Upper lobe of left lung (tissue), 6 donors: Measurements from ENCODE around the gene PHF21A. TPM values are rescaled to one million over a fixed set of nuclear protein-coding genes. Genes with fewer than 3 reads are reported as not detected.

ENCODE experiments used
- ATAC-seq, 2 donors: fragments of 200-7000 bp; cut with Tn5 transposase; one replicate each; pipeline ENCODE4 v1.9.1; 2022; ENCODE audit warnings: mild to moderate bottlenecking in 2 of 2, moderate library complexity in 2 of 2; ENCODE audit not compliant: low FRiP score in 2 of 2
- DNase-seq, 2 donors: peaks; one replicate each; pipeline ENCODE4 v3.0.0-alpha.2; 2019 to 2020
- H3K27ac ChIP-seq, 4 donors: fragments of 200-600 bp; sonication (generic); one replicate each; pipeline ENCODE4 v1.5.1; 2016 to 2019
- H3K27me3 ChIP-seq, 4 donors: fragments of 200-600 bp; sonication (generic); one replicate each; pipeline ENCODE4 v1.5.1; 2017 to 2019
- H3K36me3 ChIP-seq, 4 donors: fragments of 200-600 bp; sonication (generic); one replicate each; pipeline ENCODE4 v1.5.1; 2016 to 2019
- H3K4me1 ChIP-seq, 4 donors: fragments of 200-600 bp; sonication (generic); one replicate each; pipeline ENCODE4 v1.5.1; 2018 to 2019
- H3K4me3 ChIP-seq, 4 donors: fragments of 200-600 bp; sonication (generic); one replicate each; pipeline ENCODE4 v1.5.1; 2017 to 2019; ENCODE audit warnings: mild to moderate bottlenecking in 2 of 4, moderate library complexity in 1 of 4
- H3K9me3 ChIP-seq, 4 donors: fragments of 200-600 bp; sonication (generic); one replicate each; pipeline ENCODE4 v1.5.1; 2018 to 2019
- EP300 ChIP-seq, 4 donors: sonication (generic); formaldehyde crosslinking; IDR thresholded peaks; one replicate each; pipeline ENCODE4 v1.5.1; 2017; ENCODE audit warnings: antibody characterized with exemption in 4 of 4, control low read depth in 2 of 4
- POLR2A ChIP-seq, 4 donors: fragments of 450-650 bp; IDR thresholded peaks; one replicate each; pipeline ENCODE4 v1.5.1; 2016 to 2017; ENCODE audit warnings: antibody characterized with exemption in 4 of 4, mild to moderate bottlenecking in 2 of 4
- POLR2AphosphoS5 ChIP-seq, 2 donors: sonication (generic); formaldehyde crosslinking; IDR thresholded peaks; one replicate each; pipeline ENCODE4 v1.5.1; 2017; ENCODE audit warnings: antibody characterized with exemption in 2 of 2
- WGBS, 2 donors: methylation state at CpG; one replicate each; pipeline ENCODE4 v1.1.5; 2017 to 2018; 5-methylcytosine and 5-hydroxymethylcytosine counted together
- total RNA-seq, 6 donors: library from RNA; depleted of rRNA in 4 of 6; stranded (reverse); fragments of >200 nt in 4 of 6; gene quantifications; one replicate each; pipeline versions ENCODE4 v1.1.0 to v1.2.1, GENCODE V29; 2016 to 2021
- TF ChIP-seq, protein P1 (sequence below), 6 experiments: fragments of 450-650 bp in 4 of 6; fragments of 200-600 bp in 2 of 6; sonication (generic) in 2 of 6; IDR thresholded peaks; one replicate each; pipeline ENCODE4 v1.5.1; 2016 to 2019; ENCODE audit warnings: antibody characterized with exemption in 6 of 6
- donor health status: DM: no; HTN: no; CAD: no; lungs with moderate emphysema.
- donor health status: DM: no; HTN: yes; CAD: no; lungs with severe emphysema.

Gene PHF21A
- total RNA-seq, 6 donors from 2014 or later: 21.1 to 99.5 (median 52.2) TPM

DNA sequence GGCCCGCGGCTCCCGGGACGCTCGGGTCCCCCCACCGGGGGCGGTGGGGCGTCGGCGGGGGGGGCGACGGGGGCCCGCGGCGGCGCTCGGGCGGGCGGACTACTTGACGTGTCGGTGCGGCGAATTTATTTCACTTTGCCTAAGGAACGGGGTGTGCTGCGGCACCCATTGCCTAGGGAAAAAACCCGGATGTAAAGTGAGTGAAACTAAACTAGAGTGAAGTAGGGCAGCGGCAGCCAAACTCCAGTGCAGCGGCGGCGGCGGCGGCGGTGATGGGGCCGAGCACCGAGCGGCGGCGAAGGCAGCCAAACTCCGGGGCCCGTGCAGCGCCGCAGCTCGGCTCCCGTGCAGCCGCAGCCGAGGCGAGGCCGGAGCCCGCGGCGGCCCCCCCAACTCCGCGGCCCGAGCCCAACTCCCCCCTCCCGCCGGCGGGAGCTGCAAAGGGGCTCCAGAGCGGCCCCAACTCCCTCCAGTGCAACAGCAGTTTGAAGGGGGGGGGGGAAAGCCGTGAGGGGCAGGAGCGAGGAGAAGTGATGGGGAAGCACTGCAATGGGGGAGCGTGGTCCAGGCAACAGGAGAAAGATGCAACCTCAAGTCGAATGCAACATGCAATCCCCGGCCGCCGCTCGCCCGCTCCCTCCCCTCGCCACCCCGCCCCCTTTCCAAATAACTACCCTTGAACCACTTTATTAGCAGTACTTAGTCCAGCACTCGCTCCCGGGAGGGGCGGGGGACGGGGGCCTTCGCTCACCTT is 647 bp upstream of the PHF21A start:
- DNase-seq: peak; percentile 84 to 94
- WGBS, 2 donors: 0% methylated on average over 28 to 37 of the region's 74 CpGs

GRCh38 chr11:46120346-46121300 is 631 bp downstream of the PHF21A start:
- Histone ChIP-seq H3K4me3 (peak overlapping the region; percentile 72 to 96 (median 94)), H3K9me3 (no peaks in the 10 kb centered on the region), H3K36me3 (no peaks in the 10 kb centered on the region), H3K4me1 (peaks cover 36 to 42% (median 40%) of the 10 kb centered on the region in 4 donors), H3K27me3 (no peaks in the 10 kb centered on the region), H3K27ac (peak overlapping the region; percentile 92 to 98 (median 93))
- DNase-seq (peak; percentile 45 to 87), ATAC-seq (peak; percentile 74 to 80)
- TF ChIP-seq POLR2A (IDR thresholded peaks at IDR 0.05) (no peak), POLR2AphosphoS5 (IDR thresholded peaks at IDR 0.05) (peak in 1 of 2 donors; percentile 5)
- TF ChIP-seq, protein P1, sequence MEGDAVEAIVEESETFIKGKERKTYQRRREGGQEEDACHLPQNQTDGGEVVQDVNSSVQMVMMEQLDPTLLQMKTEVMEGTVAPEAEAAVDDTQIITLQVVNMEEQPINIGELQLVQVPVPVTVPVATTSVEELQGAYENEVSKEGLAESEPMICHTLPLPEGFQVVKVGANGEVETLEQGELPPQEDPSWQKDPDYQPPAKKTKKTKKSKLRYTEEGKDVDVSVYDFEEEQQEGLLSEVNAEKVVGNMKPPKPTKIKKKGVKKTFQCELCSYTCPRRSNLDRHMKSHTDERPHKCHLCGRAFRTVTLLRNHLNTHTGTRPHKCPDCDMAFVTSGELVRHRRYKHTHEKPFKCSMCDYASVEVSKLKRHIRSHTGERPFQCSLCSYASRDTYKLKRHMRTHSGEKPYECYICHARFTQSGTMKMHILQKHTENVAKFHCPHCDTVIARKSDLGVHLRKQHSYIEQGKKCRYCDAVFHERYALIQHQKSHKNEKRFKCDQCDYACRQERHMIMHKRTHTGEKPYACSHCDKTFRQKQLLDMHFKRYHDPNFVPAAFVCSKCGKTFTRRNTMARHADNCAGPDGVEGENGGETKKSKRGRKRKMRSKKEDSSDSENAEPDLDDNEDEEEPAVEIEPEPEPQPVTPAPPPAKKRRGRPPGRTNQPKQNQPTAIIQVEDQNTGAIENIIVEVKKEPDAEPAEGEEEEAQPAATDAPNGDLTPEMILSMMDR (IDR thresholded peaks at IDR 0.05): no peak
- 0 to 3% methylated on average over 15 to 22 of the region's 29 CpGs for WGBS, 2 donors

More for the DNA sequence above, 647 bp upstream of the PHF21A start:
- H3K27me3 ChIP-seq: no peaks in the 10 kb centered on the region
- peak; percentile 54 to 70 for ATAC-seq
- TF ChIP-seq EP300 (IDR thresholded peaks at IDR 0.05) (no peak), POLR2AphosphoS5 (IDR thresholded peaks at IDR 0.05) (peak in 1 of 2 donors; percentile 35), POLR2A (IDR thresholded peaks at IDR 0.05) (peak in 2 of 4 donors; percentile 42 to 48)
- TF ChIP-seq, protein P1 (IDR thresholded peaks at IDR 0.05): peak in 1 of 6 experiments; percentile 10
- peak overlapping the region; percentile 89 to 96 (median 94) for H3K4me3 ChIP-seq
- H3K36me3 ChIP-seq: no peaks in the 10 kb centered on the region
- peaks cover 26 to 30% (median 29%) of the 10 kb centered on the region in 4 donors for H3K4me1 ChIP-seq
- peak overlapping the region; percentile 92 to 98 (median 93) for H3K27ac ChIP-seq
- no peaks in the 10 kb centered on the region for H3K9me3 ChIP-seq

GRCh38 chr11:46119352-46120216 is 1.7 kb downstream of the PHF21A start:
- Histone ChIP-seq H3K36me3 (no peaks in the 10 kb centered on the region), H3K27ac (peak overlapping the region; percentile 92 to 98 (median 93)), H3K9me3 (no peaks in the 10 kb centered on the region), H3K4me1 (peaks cover 36 to 51% (median 45%) of the 10 kb centered on the region in 4 donors), H3K4me3 (peak overlapping the region; percentile 72 to 96 (median 94)), H3K27me3 (no peaks in the 10 kb centered on the region)
- WGBS, 2 donors: 0 to 1% methylated on average over 48 to 55 of the region's 56 CpGs
- DNase-seq (peak; percentile 56 to 87), ATAC-seq (peak in 1 of 2 donors; percentile 14)
- TF ChIP-seq POLR2AphosphoS5 (IDR thresholded peaks at IDR 0.05) (peak; percentile 19 to 56), POLR2A (IDR thresholded peaks at IDR 0.05) (peak in 3 of 4 donors; percentile 4 to 30 (median 24)), EP300 (IDR thresholded peaks at IDR 0.05) (no peak)
- TF ChIP-seq, protein P1 (IDR thresholded peaks at IDR 0.05): no peak

DNA sequence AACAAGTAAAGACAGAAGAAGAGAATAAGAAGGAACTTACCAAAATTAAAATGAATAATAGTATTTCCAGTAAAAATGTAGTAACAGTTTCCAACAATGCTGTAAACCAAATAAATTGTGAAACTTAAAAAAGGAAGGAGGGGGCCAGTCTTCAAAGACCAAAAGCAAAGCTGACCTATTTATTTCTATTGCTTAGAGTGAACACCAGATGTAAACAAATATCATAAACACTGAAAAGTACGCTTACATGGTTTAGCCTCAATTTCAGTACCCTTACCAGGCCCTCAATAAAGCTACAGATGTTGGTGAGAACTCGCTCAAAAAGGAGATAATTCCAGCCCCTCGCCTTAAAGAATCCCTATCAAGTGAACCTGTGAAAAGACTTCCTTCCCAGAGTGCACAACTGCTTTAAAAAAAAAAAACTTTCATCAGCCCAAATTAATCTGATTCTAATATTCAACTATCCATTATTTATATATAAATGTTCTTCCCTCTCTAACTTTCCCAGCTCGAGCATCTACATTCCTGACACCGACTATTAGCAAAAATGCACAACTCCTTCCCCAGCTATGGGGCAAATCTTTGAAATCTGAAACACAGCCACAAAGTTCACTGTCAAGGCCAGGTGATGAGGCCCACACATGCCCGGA is 2.4 kb downstream of the PHF21A start:
- peaks cover 36 to 53% (median 46%) of the 10 kb centered on the region in 4 donors for H3K4me1 ChIP-seq

More for the DNA sequence above, 2.4 kb downstream of the PHF21A start:
- Histone ChIP-seq H3K27me3 (no peaks in the 10 kb centered on the region), H3K4me3 (peak overlapping the region; percentile 72 to 96 (median 94)), H3K36me3 (no peaks in the 10 kb centered on the region), H3K9me3 (no peaks in the 10 kb centered on the region), H3K27ac (peak overlapping the region; percentile 92 to 98 (median 93))
- DNase-seq (no peak), ATAC-seq (no peak)
- TF ChIP-seq, protein P1 (IDR thresholded peaks at IDR 0.05): no peak
- WGBS, 2 donors: 15 to 18% methylated on average over 6 of the region's 6 CpGs
